ENCODE data around the gene B3GNT8.
A peak's percentile ranks its signal among the peaks of the same experiment; 100 is the strongest.
"Not testable (repeated sequence)": the region's sequence is repeated elsewhere in the genome, so short reads cannot be mapped to it uniquely, and the experiment has no call there.

Gene B3GNT8, protein sequence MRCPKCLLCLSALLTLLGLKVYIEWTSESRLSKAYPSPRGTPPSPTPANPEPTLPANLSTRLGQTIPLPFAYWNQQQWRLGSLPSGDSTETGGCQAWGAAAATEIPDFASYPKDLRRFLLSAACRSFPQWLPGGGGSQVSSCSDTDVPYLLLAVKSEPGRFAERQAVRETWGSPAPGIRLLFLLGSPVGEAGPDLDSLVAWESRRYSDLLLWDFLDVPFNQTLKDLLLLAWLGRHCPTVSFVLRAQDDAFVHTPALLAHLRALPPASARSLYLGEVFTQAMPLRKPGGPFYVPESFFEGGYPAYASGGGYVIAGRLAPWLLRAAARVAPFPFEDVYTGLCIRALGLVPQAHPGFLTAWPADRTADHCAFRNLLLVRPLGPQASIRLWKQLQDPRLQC

DNA sequence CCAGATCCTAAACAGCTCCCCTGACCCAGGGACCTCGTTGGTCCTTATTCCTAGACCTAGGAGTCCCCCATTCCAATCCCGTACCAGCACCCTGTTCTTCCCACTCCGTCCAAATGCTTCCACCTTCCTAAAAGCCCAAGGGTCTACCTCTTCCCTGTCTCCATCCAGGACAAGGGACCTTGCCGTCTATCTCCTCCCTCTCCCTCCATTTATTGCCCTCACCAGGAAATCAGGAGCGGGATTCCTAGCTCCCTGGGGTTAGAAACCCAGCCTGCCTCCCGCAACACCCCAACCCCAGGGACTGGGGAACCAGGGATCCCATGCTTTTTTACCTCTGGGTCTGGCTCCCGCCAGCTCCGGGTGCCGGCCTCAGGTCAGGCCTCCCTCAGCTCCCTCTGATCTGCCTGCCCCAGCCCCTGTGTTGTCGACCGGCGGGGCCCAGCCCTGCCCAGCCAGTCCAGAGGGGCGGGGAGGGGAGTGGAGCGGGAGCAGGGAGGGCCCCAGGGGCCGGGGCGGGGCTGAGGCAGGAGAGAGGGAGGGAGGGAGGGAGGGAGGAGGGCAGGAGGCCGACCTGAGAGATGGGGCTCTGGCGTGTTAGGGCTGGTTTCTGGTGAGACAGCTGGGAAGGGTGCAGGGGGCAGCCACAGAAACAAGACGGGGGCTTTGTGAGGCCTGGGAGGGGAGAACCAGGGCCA, at the start of gene B3GNT8:
TSS of gene B3GNT8 (minus strand) at position 423 of the 695 bp plus-strand sequence. CDS start 596 bp downstream, outside the sequence.
- DNase-seq, result peak; percentile 51

DNA sequence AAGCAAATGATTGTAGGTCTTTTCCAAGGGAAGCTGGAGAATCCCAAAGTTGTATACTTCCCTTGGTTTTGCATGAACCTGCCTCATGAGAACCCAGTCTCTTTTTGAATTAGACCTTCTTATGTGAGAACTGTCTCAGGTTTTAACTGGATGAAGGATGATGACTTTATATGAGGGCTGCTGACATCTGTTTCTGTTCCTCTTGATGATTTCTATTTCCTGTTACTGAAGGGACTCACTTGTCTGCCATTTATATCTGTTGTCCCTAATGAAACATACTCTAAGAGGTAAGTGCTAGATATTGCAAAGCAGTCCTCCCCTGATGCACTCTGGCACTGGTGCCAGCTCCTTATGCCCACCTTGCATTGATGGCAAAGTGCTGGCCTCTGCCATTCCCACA, 49.4 kb upstream of the B3GNT8 start:
- no peak for DNase-seq

DNA sequence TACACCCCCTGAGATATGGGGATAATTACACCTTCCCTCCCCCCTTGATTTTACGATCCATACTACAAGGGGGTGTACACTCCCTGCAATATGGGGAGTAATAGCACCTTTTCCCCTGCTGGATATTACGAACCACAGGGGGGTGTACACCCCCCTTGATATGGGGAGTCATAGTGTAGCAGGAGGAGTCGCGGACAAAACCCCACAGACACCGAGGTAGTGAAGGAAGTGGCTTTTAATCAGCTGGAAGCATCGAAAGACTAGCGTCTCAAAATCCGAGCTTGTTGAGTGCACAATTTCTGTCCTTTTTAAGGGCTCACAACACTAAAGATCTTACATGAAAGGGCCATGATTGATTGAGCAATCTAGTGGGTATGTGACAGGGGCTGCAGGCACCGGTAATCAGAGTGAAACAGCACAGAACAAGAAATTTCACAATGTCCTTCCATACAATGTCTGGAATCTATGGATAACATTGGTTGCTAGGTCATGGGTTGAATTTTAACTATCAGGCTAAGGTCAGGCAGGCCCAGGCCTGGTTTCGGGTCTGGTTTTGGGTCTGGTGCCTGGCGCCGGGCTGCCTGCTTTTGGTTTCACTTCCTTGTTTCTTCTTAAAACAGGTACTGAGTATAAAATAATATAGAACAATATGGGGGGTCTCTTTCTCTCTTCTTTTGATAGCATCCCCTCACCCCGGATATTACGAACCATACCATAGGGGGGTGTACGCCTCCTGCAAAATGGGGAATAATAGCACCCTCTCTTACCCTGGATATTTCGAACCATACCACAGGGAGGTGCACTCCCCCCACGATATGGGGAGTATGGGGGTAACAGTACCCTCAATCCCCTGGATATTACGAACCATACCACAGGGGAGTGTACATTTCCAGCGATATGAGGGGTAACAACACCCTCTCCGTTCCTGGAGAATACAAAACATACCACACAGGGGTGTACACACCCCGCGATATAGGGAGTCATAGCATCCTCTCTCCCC, 36.4 kb upstream of the B3GNT8 start:
- not testable (repeated sequence) for DNase-seq

DNA sequence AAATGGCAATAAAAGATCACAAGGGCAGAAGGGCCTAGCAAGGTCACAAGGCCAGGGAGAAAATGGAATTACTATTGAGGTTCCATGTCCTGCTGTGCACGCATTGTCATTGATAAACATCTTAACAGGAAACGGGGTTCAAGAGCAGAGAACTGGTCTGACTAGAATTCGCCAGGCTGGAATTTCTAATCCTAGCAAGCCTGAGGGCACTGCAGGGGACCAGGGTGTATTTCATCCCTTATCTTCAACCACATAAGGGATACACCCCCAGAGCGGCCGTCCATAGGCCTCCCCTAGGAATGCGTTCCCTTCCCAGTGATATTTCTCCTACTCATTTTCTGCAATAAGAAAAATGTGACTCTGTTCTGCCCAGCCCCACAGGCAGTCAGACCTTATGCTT, 35.3 kb upstream of the B3GNT8 start:
- no peak for DNase-seq

- no peak for DNase-seq
These were observed 30.1 kb upstream of the B3GNT8 start for GRCh38 chr19:41457241-41457640.

DNA sequence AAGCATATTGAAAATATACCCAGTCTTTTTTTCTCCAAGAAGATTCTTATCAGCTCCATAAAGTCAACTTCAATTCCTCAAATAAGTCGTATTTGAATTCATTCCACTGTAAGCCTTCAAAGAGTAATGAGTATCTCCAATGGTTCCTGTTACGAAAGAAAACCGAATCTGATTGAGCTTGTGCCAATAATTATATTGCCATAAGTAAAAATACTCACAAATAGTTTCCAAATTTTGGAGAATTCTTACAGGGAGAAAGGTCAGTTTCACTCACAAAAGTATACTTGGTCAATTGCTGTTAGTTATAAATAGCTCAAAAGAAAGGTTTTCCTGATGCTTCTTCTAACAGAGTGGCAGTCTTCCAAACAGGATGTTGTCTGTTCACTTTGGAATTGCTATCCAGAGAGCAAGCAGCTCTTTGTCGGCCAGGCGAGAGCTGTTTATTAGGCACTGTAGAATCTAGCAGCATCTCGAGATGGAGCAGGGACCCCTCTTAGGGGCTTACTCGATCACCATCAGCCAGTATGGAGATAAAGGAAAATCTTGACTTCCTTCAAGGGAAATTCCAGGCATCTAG, 29.3 kb upstream of the B3GNT8 start:
- no peak for DNase-seq

- DNase-seq, result no peak
These were observed 28.8 kb upstream of the B3GNT8 start for GRCh38 chr19:41455936-41456335.

- DNase-seq, result no peak
These were observed 25.6 kb upstream of the B3GNT8 start for GRCh38 chr19:41452584-41453275.

GRCh38 chr19:41449865-41450178, 22.6 kb upstream of the B3GNT8 start:
- no peak for DNase-seq

GRCh38 chr19:41449079-41449864, 22.1 kb upstream of the B3GNT8 start:
- no peak for DNase-seq

GRCh38 chr19:41447732-41448332, 20.7 kb upstream of the B3GNT8 start:
- no peak for DNase-seq

DNA sequence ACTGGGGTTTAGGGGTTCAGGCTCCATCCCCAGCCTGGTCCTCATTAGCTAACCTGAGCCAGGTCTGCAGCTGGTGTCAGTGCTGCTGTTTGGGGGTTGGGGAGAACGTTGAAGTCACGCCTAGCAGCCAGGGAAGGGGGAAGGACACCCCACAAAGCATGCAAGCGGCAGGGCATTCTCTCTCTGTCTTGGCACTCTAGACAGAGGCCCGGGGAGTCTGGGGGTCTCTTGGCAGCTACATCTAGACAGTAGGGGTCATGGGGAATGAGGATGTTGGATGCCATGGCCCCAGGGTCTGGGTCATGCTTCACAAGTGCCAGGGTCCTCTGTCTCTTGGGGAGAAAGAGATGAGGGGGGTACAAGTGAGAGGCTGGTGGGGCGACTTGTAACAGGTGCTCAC, 18.4 kb upstream of the B3GNT8 start:
- no peak for DNase-seq

DNA sequence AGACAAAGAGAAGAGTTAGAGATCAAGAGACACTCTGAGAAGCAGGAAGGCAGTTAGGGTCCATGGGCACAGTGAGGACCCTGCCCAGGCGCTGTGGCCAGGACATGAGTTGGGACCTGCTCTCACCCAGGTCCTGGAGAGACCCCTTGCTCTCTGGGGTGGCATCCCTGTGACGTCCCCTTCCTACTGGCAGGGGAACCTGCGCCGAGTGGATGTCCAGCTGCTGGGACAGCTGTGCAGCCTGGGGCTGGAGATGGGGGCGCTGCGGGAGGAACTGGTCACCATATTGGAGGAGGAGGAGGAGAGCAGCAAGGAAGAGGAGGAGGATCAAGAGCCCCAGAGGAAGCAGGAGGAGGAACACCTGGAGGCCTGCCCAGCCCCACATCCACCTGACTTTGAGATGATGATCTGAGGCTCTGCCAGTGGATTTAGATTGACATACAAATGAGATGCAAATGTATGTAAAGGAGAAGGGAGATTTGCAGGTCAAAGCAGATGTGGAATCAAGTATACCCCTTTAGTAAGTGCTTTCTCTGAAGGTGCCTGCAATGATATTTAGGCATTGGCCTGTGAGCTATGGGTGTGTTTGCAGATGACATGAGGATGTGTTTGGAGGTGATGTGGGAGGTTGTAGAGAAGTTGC, 16.8 kb upstream of the B3GNT8 start:
- DNase-seq, result no peak

DNA sequence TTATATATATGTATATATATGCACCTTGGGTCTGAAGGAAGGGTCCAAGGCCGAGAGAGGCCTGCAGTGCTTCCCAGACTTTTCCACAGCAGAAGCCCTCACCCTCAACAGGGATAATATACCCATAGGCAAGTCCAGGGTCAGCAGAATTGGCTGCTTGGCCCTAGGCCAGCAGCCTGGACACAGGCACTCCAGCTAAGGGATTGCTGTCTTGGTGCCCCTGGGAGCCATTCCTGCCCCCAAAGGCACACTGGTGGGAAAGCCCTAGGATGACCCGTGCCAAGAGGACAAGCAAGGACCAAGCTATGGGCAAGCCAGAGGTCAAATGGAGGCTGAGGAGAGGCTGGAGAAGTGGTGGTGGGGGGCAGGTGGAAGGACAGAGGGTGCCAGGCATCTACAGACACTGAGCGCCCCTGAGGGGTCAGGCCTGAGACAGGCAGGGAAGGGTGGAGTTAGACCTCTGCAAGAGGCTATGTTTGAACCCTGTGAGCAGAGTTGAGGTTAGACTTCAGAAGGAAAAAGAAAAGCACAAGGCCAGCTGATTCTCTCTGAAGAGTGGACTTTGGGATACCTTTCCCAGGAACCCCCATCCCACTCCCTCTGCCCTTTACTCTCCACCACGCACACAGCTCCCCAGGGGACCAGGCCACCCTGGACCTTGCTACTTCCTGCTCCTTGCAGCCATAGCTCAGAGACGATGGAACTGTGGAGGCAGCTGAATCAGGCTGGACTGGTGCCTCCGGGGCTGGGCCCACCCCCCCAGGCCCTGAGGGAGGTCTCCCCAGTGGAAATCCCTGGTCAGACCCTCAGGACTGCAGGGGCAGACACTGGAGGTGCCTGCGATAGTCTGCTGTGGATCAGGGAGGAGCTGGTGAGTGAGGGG, 15.5 kb upstream of the B3GNT8 start, which contains the start of gene ERICH4:
TSS of gene ERICH4 (plus strand) at position 684 of the 883 bp plus-strand sequence. CDS start at position 698, 14 bp downstream.
- no peak for DNase-seq

- DNase-seq, result no peak
These were observed 14.3 kb upstream of the B3GNT8 start for GRCh38 chr19:41441321-41441945.

DNA sequence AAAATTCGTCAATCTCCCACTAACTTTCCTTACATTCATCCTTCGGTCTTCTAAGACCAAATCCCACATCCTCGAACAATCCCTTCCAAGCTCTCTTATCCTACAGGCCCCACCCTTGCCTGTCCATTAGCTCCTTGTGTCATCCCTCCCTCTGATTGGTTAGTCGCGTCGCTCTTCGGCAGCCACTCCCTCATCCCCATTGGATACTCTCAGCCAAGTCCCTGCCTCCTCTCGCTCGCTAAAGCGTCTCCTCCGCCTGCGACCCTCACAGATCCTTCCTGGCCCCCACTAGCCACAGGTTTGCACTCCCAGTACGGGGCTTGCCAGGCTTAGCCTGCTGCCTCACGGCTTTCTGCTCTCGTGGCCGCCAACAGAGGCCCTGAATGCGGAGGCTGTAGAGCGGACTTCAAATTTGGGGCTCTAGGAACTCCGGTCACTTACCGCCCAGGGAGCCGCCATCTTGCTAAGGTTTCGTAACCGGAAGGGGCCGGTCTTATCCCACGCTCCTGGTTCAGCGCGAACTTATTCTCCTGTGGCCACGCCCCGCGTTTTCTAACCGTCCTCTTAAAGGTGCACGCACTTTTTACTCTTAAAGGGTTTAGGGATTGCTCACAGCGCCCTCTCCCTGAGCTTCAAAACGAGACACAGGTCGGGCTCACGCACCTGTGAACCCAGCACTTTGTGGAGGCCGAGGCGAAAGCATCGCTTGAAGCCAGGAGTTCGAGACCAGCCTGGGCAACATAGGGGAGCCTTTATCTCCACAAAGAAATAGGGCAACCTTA, 12.5 kb upstream of the B3GNT8 start, which contains the start of gene DMAC2:
TSS of gene DMAC2 (minus strand) at position 472 of the 782 bp plus-strand sequence. CDS start at position 459, 13 bp downstream.
- peak; percentile 96 for DNase-seq

DNA sequence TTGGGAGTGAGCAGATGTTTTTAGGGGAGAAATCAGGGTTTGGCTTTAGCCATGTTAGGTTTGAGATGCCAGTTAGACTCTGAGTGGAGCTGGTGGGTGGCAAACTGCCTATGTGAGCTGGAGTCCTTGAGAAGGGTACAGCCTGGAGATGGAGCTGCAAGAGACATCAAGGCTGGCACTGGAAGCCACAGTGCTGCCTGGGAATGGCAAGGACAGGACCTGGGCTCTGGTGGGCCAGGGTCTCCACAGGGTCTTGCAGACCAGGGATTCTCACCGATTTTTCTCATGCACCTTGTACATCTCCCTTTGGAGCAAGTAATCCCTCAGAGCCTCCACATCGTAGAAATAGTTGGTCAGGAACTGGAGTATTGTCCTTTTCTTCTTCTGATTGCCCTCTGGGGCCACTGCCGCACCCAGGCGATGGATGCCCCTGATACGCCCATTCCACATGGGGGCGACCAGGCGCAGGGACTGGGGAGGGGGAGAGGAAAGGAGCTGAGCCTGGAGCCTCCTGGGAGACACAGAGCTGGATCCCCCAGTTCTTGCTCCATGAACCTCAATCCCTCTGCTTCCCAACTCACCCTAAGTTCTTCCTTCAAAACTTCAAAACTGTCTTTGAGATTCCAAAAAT, 10.9 kb upstream of the B3GNT8 start:
- DNase-seq, result no peak
